Endothelial cell of umbilical vein (primary cell): ENCODE measurements around the gene GLOD4. TPM values are rescaled to one million over a fixed set of nuclear protein-coding genes. Genes with fewer than 3 reads are reported as not detected.

Experiments used
- BruUV-seq: library from RNA; stranded (reverse); fragments of 400-500 nt; replicated peaks from 2 replicates; lab custom pipeline; 2021; lab: Mats Ljungman, UMichigan
- CTCF ChIA-PET: fragments of 300-600, 350-600 bp; sonication (Branson Sonifier 250); formaldehyde crosslinking; loops from one replicate; lab custom pipeline; 2021; ENCODE audit warnings: antibody characterized with exemption, inconsistent platforms; lab: Charles Lee
- POLR2A ChIA-PET: fragments of 300-600, 350-600 bp; sonication (Branson Sonifier 250); formaldehyde crosslinking; loops from one replicate; lab custom pipeline; 2021; ENCODE audit warnings: antibody characterized with exemption, inconsistent platforms; lab: Charles Lee
- DNase-seq: peaks from one replicate; pipeline ENCODE4 v3.0.0-alpha.2; 2011; ENCODE audit warnings: low read depth, low spot score
- FAIRE-seq: peaks from 2 replicates; lab custom pipeline; 2011; peaks lifted over from hg19 to GRCh38; lab: Jason Lieb, UNC
- H2AFZ ChIP-seq: 2 replicates; pipeline ENCODE4 v1.6.0; 2012; ENCODE audit warnings: low read depth, low read length, control low read depth, inconsistent platforms
- H3K27ac ChIP-seq: 2 replicates; pipeline ENCODE4 v1.5.1; 2011; ENCODE audit warnings: low read depth, mild to moderate bottlenecking, control low read depth, low read length, moderate library complexity; ENCODE audit not compliant: insufficient read depth
- H3K27me3 ChIP-seq, 2 experiments: 2 replicates each; pipeline versions ENCODE4 v1.6.0 to v1.6.1; 2011; ENCODE audit warnings: low read length in 2 of 2, mixed read lengths in 1 of 2; ENCODE audit not compliant: control insufficient read depth in 2 of 2, insufficient read depth in 2 of 2
- H3K36me3 ChIP-seq, 2 experiments: 2 replicates in 1 of 2; 3 replicates in 1 of 2; pipeline ENCODE4 v1.5.1; 2011; ENCODE audit warnings: low read length in 2 of 2, mild to moderate bottlenecking in 1 of 2, moderate library complexity in 1 of 2; ENCODE audit not compliant: control insufficient read depth in 2 of 2, insufficient read depth in 2 of 2; ENCODE audit errors: extremely low read depth in 1 of 2
- H3K4me1 ChIP-seq: 3 replicates; pipeline ENCODE4 v1.5.1; 2011; ENCODE audit warnings: mild to moderate bottlenecking, low read length; ENCODE audit not compliant: control insufficient read depth, insufficient read depth; ENCODE audit errors: extremely low read depth
- H3K4me2 ChIP-seq: 2 replicates; pipeline ENCODE4 v1.6.1; 2011; ENCODE audit warnings: low read length, control low read depth, mixed read lengths; ENCODE audit not compliant: insufficient read depth
- H3K4me3 ChIP-seq, 3 experiments: fragments of 200-600 bp in 1 of 3; sonication (generic), shearing (Covaris generic) in 1 of 3; replicated peaks in 1 of 3; 2 replicates each; pipeline ENCODE4 v1.5.1; 2011 to 2016; ENCODE audit warnings: control low read depth in 3 of 3, low read length in 3 of 3, mild to moderate bottlenecking in 2 of 3, inconsistent platforms in 1 of 3, low read depth in 1 of 3, moderate library complexity in 1 of 3; ENCODE audit not compliant: insufficient read depth in 1 of 3
- H3K79me2 ChIP-seq: 2 replicates; pipeline ENCODE4 v1.6.0; 2012; ENCODE audit warnings: low read length, inconsistent platforms; ENCODE audit not compliant: control insufficient read depth, insufficient read depth
- H3K9ac ChIP-seq: replicated peaks from 2 replicates; pipeline ENCODE3; 2011; ENCODE audit warnings: low read length, control low read depth; ENCODE audit not compliant: insufficient read depth; ENCODE audit errors: extremely low read depth
- H3K9me1 ChIP-seq: replicated peaks from 3 replicates; pipeline ENCODE4 v1.6.0; 2011; ENCODE audit warnings: mild to moderate bottlenecking, low read length; ENCODE audit not compliant: control insufficient read depth, insufficient read depth; ENCODE audit errors: extremely low read depth
- H3K9me3 ChIP-seq: replicated peaks from 2 replicates; pipeline ENCODE4 v1.5.1; 2012; ENCODE audit warnings: low read length, inconsistent platforms; ENCODE audit not compliant: control insufficient read depth, insufficient read depth
- H4K20me1 ChIP-seq: replicated peaks from 2 replicates; pipeline ENCODE3; 2011; ENCODE audit warnings: mild to moderate bottlenecking, low read length; ENCODE audit not compliant: control insufficient read depth, insufficient read depth; ENCODE audit errors: extremely low read depth
- CTCF ChIP-seq, 2 donors: IDR thresholded peaks; 1 replicate in 1 of 2; 2 replicates in 1 of 2; pipeline ENCODE4 v1.5.1; 2011; ENCODE audit warnings: low read length in 2 of 2, mild to moderate bottlenecking in 2 of 2, moderate library complexity in 2 of 2, control low read depth in 1 of 2, inconsistent platforms in 1 of 2, low read depth in 1 of 2; ENCODE audit not compliant: insufficient read depth in 1 of 2; ENCODE audit errors: extremely low read depth in 1 of 2
- EZH2 ChIP-seq: IDR thresholded peaks from 2 replicates; pipeline ENCODE4 v1.6.1; 2012; ENCODE audit warnings: borderline replicate concordance, low read depth, mild to moderate bottlenecking, moderate library complexity, low read length, inconsistent platforms; ENCODE audit not compliant: severe bottlenecking
- FOS ChIP-seq: IDR thresholded peaks from 2 replicates; pipeline ENCODE4 v1.6.1; 2011; ENCODE audit warnings: mild to moderate bottlenecking, low read length, moderate library complexity, borderline replicate concordance; ENCODE audit not compliant: insufficient read depth
- GATA2 ChIP-seq: IDR thresholded peaks from 2 replicates; pipeline ENCODE4 v1.7.0; 2011; ENCODE audit warnings: low read depth, mild to moderate bottlenecking, moderate library complexity, mixed read lengths, low read length; ENCODE audit not compliant: insufficient read length, insufficient read depth
- JUN ChIP-seq: IDR thresholded peaks from 2 replicates; pipeline ENCODE4 v1.6.1; 2011; ENCODE audit warnings: borderline replicate concordance, low read depth; ENCODE audit not compliant: insufficient read length, insufficient read depth
- MAX ChIP-seq: IDR thresholded peaks from 2 replicates; pipeline ENCODE4 v1.6.1; 2011; ENCODE audit not compliant: insufficient read depth, insufficient read length
- MYC ChIP-seq: IDR thresholded peaks from one replicate; pipeline ENCODE4 v1.6.1; 2011; ENCODE audit warnings: mild to moderate bottlenecking, low read depth, low read length
- POLR2A ChIP-seq: IDR thresholded peaks from 2 replicates; pipeline ENCODE4 v1.6.1; 2012; ENCODE audit warnings: low read depth, mild to moderate bottlenecking, control low read depth, low read length
- POLR2AphosphoS5 ChIP-seq: IDR thresholded peaks from 2 replicates; pipeline ENCODE4 v1.6.1; 2012; ENCODE audit warnings: low read depth, mild to moderate bottlenecking, control low read depth, low read length, moderate library complexity; ENCODE audit not compliant: insufficient read depth
- dilution Hi-C: fragments of 300-500 bp; cut with MboI; formaldehyde crosslinking; loops from one replicate; pipeline ENCODE4 v1.15.0; 2019; ENCODE audit warnings: low sequenced_read_pairs; ENCODE audit not compliant: extremely low pct_ligation_motif_present
- intact Hi-C: fragments of 100-400 bp; cut with micrococcal nuclease; formaldehyde crosslinking; loops from one replicate; pipeline ENCODE4 v1.10.0; 2022
- polyA plus RNA-seq, 4 experiments: library from polyadenylated mRNA; depleted of rRNA in 3 of 4; stranded (reverse) in 3 of 4; unstranded in 1 of 4; fragments of >200 nt; gene quantifications; 2 replicates each; pipeline versions ENCODE4 v1.2.1 to v1.2.3, GENCODE V29; 2011 to 2012; ENCODE audit warnings: missing spikeins in 1 of 4
- total RNA-seq: library from RNA; stranded (reverse); gene quantifications from 2 replicates; pipeline ENCODE4 v1.2.3, GENCODE V29; 2021

The GLOD4 gene
- total and polyA plus RNA-seq, 2 donors (not counting 3 experiments of a cell fraction or from before 2014, with no cell fraction given) = 41.3 to 84.2 TPM

GRCh38 chr17:752620-753219 is 29.4 kb downstream of the GLOD4 start:
- dilution Hi-C loops (no loop called here), intact Hi-C loops (loop anchor here (1.0 kb wide), 4 partner anchors 19 to 229 kb away; partner anchors contain the start of genes GLOD4, MRM3 and VPS53)
- Histone ChIP-seq H3K9me3 (no peaks in the 10 kb centered on the region), H3K79me2 (peaks cover 37% of the 10 kb centered on the region), H3K4me2 (peak overlapping the region; percentile 37), H3K27ac (peak overlapping the region; percentile 30), H2AFZ (peak overlapping the region; percentile 61), H3K4me3 (peak overlapping the region; percentile 34 to 82 (median 78)), H3K27me3 (no peaks in the 10 kb centered on the region), H3K9ac (peak overlapping the region; percentile 75), H3K36me3 (peaks cover 2 to 3% of the 10 kb centered on the region in 2 experiments), H3K9me1 (no peaks in the 10 kb centered on the region), H3K4me1 (peaks cover 18% of the 10 kb centered on the region), H4K20me1 (no peaks in the 10 kb centered on the region)
- FAIRE-seq (peak; percentile 84), DNase-seq (peak; percentile 77)
- POLR2A ChIA-PET = no interaction called here
- BruUV-seq = TSS peak; percentile 35
- CTCF ChIA-PET = interaction anchor here (0.8 to 3.2 kb wide), 9 partner anchors 11 to 341 kb away, joined by 3 to 18 read pairs (median 4); partner anchors contain the start of gene TIMM22
- peak; percentile 12 for TF ChIP-seq MAX
- TF ChIP-seq GATA2 = no peak

- intact Hi-C loops (loop anchor here (1.0 kb wide), 4 partner anchors 19 to 229 kb away; partner anchors contain the start of genes GLOD4, MRM3 and VPS53), dilution Hi-C loops (no loop called here)
- Histone ChIP-seq H3K9ac (peak within 1 kb of the TSS; percentile 75), H3K4me1 (peaks cover 18% of the 10 kb centered on the region), H3K36me3 (peaks cover 4 to 6% of the 10 kb centered on the region in 2 experiments), H3K79me2 (peaks cover 43% of the 10 kb centered on the region), H3K9me1 (no peaks in the 10 kb centered on the region), H3K4me3 (peak within 1 kb of the TSS; percentile 34 to 82 (median 78)), H4K20me1 (no peaks in the 10 kb centered on the region), H3K9me3 (no peaks in the 10 kb centered on the region), H3K27ac (peak within 1 kb of the TSS; percentile 30), H3K27me3 (no peaks in the 10 kb centered on the region), H3K4me2 (peak within 1 kb of the TSS; percentile 64), H2AFZ (peak within 1 kb of the TSS; percentile 70)
- POLR2A ChIA-PET = no interaction called here
- TF ChIP-seq EZH2 (no peak), POLR2AphosphoS5 (peak; percentile 93), MYC (peak; percentile 75), FOS (no peak), MAX (no peak), JUN (no peak), GATA2 (no peak), POLR2A (peak; percentile 64), CTCF (IDR thresholded peaks at IDR 0.05; ENCODE audit: extremely low read depth in 1 of 2, insufficient read depth in 1 of 2, low read depth in 1 of 2, low read length in 2 of 2) (peak; percentile 94 to 99)
- FAIRE-seq (peak; percentile 85), DNase-seq (peak; percentile 92)
- BruUV-seq = no TSS peak
- CTCF ChIA-PET = interaction anchor here (0.8 to 3.2 kb wide), 9 partner anchors 10 to 340 kb away, joined by 3 to 18 read pairs (median 4); partner anchors contain the start of gene TIMM22
These were observed 30.0 kb downstream of the GLOD4 start, which contains the start of gene GEMIN4 for GRCh38 chr17:752002-752619. GEMIN4 (minus strand) TSS chr17:752264; CDS start chr17:752142, 122 bp downstream.
